GM19438 (cell line): ENCODE measurements around the gene CPVL.
"Not testable (repeated sequence)": the region's sequence is repeated elsewhere in the genome, so short reads cannot be mapped to it uniquely, and the experiment has no call there.

ENCODE experiments used
- ATAC-seq: cut with Tn5 transposase; IDR thresholded peaks from one replicate; pipeline ENCODE4 v1.9.1; 2021; ENCODE audit warnings: low read depth; ENCODE audit not compliant: unreplicated experiment

CPVL gene

DNA sequence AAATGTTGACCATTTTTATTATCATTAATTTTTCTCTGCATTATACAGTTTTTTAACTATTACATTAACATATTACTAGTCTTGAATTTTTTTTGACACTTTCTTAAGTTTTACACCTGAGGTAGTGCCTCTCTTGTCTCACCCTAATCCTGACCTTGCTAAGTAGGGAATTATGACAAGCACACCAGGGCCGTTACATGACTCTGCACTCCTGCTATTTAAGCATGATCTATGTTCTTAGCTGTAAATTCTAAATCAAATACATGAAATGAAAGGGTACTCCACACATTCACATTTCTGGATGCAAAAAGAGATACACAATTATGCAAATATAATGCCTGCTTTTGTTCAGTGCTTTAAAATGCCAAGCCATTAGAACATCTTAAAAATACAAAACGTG is 23.6 kb downstream of the CPVL start:
- ATAC-seq: no peak

- ATAC-seq: no peak
Observed at GRCh38 chr7:29122081-29122480, 24.3 kb downstream of the CPVL start.

DNA sequence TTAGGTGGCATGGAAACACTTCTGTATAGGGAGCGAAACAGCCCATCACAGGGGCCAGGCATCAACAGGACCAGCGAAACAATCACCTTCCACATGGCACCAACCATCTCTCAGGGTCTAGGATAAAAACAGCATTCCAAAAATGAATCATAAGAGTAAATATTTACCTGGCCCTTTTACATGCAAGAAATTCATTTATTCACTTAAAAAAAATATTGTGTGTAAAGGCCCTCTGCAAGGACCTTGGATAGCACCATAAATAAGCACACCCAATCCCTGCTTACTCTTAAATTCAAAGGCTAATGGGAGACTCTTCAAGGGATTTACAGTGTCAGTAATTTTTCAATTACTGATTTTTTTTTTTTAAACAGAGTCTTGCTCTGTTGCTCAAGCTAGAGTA is 25.4 kb downstream of the CPVL start:
- no peak for ATAC-seq

GRCh38 chr7:29119538-29119937 is 26.8 kb downstream of the CPVL start:
- no peak for ATAC-seq

DNA sequence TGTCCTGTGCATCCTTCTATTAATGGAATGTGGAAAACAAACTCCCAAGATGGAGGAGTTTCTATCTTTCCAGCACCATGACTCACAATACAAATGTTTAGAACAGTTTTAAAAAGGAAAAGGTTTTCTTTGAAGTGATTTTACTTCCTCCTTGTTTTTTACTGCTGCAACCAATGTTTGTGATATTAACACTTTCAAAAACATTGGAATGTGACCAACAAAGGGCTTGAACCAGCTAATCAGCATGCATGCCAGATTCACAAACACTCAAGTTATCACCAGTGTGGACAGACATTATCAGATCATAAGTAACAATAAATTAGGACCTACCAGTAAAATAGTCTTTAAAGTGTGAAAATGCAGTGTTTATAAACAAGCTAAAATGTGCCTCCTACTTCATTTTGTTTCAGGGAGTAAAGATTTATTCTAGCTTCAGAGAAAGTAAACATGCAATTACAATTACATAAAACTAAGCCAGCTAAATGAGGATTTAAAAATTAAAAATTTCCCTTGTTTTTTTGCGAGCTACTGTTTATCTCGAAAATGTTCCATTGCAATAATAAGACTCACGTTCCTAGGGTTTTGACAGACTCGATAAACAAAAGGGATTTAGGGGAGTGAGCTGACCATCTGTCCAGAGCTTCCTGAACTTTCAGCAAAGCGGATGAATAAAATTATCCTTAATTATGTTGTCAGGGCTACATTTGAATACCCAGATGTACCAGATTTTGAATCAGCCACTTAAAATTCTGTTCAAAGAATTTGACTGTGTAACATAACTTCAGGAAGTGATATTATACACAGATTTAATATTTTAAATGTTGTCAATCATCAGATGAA is 29.8 kb downstream of the CPVL start:
- ATAC-seq: no peak

DNA sequence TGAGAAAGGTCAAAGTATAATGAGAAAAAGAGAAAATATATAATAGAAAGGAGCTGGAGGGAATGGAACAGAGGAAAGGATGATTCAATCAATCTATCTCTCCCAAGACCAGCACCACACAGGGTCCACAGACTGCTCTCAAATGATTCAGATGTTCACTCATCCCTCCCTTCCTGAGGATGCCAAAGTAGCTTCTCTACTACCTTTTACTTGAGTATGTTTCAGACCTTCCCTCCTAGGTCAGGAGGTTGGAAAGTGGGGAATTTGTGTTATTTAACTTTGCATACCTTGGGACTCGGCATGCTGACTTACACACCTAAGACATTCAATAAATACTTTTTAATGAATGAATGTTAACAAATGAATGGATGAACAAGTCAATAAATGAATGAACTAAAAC is 30.6 kb downstream of the CPVL start:
- no peak for ATAC-seq

DNA sequence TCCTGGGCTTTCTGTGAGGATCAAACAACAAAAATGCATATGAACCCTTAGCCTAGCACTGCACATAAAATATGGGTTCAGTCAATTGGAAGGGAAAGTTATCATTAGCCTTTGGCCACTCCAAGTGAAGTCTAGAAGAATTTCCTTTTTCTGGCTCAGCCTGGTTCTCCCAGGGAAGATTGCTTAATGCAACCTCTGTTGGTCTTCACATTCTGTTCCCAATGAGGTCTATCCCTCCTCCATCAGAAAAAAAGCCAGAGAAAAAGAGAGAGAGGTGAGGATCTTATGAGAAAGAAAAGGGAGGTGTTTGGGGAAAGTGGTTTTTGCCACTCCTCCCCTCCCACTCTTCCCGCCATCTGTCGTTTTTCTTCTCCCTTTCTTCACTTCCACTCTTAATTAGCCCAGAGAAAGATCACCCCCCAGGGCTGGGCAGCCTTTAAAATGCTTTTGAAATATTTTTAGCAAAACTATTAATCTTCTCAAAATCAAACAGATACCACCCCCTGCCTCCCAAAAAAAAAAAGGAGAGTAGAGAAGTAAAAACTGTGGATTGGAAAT is 31.1 kb downstream of the CPVL start:
- ATAC-seq: no peak

- ATAC-seq: not testable (repeated sequence)
Observed at GRCh38 chr7:29114266-29114665, 32.1 kb downstream of the CPVL start.

- ATAC-seq: no peak
Observed at GRCh38 chr7:29113384-29114102, 32.8 kb downstream of the CPVL start.

DNA sequence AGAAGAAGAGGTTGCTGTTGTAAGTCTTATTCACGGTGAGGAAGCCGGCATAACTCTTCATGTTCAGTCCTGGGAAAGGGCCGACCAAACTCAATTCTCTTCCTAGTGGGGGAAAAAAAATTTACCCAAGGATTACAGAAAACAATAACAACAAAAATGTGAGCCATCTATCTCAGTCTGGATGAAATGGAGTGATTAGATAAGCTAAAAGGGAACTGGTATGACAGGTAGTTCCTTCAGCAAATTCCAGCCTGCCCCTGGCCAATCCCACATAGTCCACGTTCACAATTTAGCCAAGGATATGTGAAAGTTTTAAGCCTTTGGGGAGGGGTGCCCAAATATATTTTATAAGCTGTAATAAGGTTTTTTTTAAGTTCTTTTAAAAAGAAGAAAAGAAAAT is 33.6 kb downstream of the CPVL start:
- no peak for ATAC-seq

DNA sequence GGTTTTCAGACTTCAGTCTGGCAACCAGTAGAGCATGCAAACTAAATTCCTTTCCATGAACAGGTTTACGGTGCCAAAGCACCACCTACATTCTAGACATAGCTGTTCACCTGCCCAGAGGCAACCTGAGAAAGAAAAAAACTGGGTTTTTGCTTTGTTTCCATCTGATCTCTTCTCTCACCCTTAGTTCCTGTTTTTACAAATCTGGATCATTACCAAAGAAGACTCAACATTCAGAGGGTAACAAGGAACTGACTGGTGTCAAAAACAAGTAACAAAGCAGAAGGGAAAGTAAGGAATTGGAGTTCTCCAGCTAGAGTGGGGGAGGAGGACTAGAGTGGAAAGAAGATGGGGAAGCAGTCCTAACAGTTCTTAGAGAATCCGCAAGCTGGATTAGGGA is 36.4 kb downstream of the CPVL start:
- ATAC-seq: no peak

- ATAC-seq: no peak
Observed at GRCh38 chr7:29109358-29109757, 37.0 kb downstream of the CPVL start.

DNA sequence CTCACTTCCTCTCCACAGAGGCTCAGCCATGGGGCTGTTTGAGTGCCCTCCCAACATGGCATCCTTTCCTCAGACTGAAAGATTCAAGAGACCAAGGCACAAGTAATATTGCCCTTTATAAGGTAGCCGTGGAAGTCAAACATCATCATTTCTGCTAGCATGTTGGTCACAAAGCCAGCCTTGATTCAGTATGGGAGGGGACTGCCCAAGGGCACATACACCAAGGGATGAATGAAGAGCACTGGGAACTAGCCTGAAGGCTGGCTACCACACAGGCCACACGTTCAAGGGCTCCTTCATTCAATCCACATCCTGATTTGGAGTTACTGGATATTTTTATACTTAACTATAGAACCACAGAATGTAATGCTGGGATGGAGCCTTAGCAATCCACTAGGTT is 39.3 kb downstream of the CPVL start:
- no peak for ATAC-seq

DNA sequence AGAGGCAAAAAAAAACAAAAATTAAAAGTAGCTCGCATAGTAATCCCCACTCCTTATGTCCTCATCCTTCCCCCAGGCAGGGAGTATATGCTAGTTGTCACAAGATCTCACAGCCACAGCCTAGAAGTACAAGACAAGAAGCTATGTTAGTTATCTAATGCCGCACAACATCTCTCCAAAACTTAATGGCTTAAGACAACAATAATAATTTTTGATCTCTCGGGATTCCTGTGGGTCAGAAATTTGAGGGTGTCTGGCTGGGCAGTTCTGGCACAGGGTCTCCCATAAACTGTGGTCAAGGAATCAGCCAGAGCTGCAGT is 39.7 kb downstream of the CPVL start:
- ATAC-seq: no peak

DNA sequence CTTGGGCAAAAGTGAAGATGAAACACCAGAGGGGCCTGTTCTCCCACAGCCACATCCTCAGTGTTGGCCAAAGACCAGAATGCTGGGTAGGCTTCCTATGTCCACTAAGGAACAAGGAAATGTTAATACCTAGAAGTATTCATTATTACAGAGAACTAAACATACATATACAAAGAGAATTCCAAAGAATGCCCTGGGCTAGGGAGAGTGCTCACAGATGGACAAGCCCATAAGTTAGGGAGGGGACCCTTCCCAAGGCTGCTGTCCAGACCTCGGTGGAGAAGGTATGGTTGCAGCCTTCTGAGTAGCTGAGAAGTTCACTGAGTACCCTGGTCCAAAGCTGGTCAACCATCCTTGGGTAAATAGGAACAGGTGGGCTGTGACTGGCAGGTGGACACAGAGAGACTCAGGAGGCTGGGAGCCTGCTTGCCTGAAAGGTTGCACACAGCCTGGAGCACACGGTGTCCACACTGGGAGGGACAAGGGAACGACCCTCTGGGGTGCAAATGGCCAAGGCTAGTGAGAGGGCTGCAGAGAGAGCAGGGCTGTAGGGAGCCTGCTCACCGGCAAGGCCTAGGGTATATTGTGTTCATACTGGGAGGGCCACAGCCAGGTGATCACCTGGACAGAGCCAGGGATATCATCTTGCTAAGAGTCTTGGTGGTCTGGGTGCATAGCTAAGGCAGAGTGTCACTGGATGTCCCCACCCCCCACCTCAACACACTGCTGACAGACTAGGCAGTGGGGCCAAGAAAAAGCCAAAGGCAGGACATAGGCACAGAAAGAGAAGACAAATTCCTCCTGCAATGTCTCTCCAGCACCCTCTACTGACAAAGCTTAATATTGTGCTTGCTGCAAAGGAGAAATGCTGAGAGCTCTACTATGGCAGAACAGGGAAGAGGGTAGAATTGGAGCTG is 40.3 kb downstream of the CPVL start:
- ATAC-seq: no peak

DNA sequence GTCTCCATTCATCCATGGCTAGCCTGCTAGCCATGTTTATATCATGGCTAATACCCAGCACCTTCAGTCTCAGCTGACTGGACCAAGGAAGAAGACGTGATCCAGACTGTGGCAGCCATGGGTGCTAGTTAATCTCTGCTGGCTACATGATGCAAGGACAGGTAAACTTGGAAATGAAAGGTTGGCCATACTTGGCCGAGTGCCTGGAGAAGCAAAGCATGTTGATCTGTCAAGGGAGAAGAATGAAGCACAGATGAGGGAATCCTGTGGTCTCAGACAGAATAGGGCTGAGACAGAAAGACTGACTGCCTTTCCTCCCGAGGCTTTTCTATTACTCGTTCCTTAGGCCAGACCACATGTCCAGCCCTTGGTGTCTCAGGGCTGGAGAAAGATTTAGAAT is 41.1 kb downstream of the CPVL start:
- ATAC-seq: no peak

DNA sequence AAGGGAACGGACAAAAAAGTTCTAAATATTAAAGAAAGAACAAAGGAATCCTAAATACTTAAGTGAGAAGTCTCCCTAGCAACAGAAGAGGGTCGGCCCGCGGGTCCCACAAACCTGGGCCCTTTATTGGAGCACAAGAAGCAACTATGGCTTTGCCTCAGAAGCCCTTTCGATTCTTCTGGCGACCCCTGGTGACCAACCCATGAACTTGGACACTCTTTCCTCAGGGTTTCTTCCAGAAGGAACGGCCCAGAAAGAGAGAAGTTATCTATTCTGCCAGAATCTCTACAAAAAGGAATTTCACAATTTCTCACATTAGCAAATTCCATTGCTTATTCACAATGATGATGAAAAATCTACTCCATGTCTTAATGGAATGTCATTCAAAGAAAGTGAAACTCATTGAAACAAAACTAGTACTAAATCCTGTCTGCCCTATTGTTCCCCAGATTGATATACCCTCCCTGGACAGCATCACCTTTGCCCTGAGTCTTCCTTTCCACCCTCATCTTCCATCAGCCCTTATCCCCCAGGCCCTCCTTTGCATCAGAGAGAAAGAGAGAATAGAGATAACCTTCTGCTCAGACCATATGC is 43.7 kb downstream of the CPVL start:
- ATAC-seq: no peak

DNA sequence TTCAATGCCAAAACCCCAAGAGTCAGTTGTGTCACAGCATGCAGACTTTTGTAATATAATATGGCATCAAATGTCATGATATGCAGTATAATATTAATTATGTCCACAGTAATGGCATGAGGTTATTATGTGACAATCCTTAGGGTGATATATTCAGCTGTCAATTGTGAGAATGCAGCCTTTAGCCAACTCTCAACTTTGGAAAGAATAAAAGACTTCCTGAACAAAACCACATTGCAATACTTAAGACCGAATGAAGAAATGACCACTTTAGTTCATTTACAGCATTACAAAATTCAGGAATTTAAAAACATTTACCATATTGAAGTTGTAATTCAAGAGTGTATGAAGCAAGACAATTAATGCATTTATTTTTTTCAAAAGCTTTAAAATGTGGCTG is 45.4 kb downstream of the CPVL start:
- ATAC-seq: no peak

DNA sequence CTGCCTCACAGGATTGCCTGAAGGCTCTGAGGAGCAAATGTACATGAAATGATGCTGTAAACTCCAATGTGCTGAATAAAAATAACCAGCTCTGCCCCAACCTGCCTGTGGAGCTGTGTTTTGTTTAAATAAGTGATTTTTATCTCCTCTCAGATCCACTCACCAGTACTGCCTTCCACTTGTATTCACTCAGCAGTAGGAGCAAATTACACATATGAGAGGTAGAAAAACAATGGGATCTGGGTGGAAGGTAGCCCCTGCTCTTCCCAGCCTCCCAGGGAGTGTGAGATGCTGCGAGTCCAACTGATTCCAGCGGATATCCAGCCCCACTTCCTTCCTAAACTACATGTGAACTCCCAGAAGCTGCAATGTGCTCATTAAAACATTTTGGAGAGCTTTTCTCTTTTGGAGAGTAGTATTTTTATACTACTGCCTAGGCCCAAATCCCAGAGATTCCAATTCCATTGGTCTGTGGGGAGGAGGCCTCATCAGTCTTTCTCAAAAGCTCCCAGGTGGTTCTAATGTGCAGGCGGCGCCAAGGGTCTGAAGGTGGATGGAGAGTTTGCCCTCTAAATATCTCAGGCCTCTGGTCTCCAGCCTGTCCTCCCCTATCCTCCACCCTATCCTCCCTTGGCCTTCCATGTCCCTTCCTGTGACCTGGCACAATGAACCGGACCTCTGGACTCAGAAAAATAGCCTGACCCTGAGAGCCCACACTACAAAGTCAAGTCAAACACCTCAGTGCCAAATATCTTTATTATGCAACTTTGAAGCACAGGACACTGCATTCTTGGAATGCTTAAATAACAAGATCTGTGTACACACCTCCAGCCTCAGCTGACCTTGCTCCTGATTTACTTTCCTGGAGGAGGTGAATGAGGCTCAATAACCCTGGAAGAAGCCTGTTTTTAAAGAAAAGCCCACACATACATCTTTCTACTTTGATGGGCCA is 46.2 kb downstream of the CPVL start:
- no peak for ATAC-seq

DNA sequence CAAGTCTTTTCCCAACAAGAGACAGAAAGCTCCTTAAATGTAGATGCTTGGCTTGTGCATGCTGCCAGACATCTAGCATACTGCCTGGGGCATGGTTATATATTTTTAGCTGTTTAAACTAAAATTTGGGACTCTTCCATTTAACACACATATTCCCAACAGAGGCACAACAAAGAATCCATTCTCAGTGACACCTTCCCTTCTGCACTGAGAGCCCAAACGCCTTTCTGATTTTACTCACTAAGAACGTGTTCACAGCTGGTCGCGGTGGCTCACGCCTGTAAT is 49.9 kb downstream of the CPVL start:
- ATAC-seq: no peak
